Measurements from ENCODE around the gene OR51A2. TPM values are rescaled to one million over a fixed set of nuclear protein-coding genes. Genes with fewer than 3 reads are reported as not detected.

Gene OR51A2
- total and polyA plus RNA-seq, 2 of the 8 experiments (the other 6 are each of a cell fraction or from before 2014, with no cell fraction given) = not detected

- H3K23me2 ChIP-seq (ENCODE audit: low read depth, low read length) = no peaks in the 10 kb centered on the region
- POLR2A ChIA-PET (ENCODE audit: partially characterized antibody) = no interaction called here
- H3K36me3 ChIP-seq (ENCODE audit: control insufficient read depth in 2 of 4, insufficient read depth in 4 of 4, low read length in 3 of 4) = no peaks in the 10 kb centered on the region
- no peaks in the 10 kb centered on the region for H3K79me1 ChIP-seq (ENCODE audit: low read depth, low read length)
- no peak overlapping the region for H3K27ac ChIP-seq (ENCODE audit: low read depth, low read length)
- FAIRE-seq (peak; percentile 69), DNase-seq (ENCODE audit: low read depth in 1 of 2, low spot score in 2 of 2) (peak; percentile 2 to 70)
- H3K18ac ChIP-seq (ENCODE audit: extremely low read depth, low read length) = no peak overlapping the region
- no peaks in the 10 kb centered on the region for H3K4me1 ChIP-seq (replicated peaks in 1 of 4; ENCODE audit: control insufficient read depth in 3 of 4, insufficient read depth in 4 of 4, low read length in 3 of 4)
- no peak overlapping the region for H2AFZ ChIP-seq (ENCODE audit: low read length)
- TF ChIP-seq TCF12 (IDR thresholded peaks at IDR 0.05; ENCODE audit: low read depth, low read length) (no peak), SUZ12 (IDR thresholded peaks at IDR 0.05; ENCODE audit: low read length) (no peak), CREB1 (IDR thresholded peaks at IDR 0.05) (no peak), RAD21 (IDR thresholded peaks at IDR 0.05 in 1 of 2, conservative IDR thresholded peaks at IDR 0.05 in 1 of 2; ENCODE audit: low read depth in 2 of 2, low read length in 2 of 2) (peak; percentile 83 to 84), CHD1 (IDR thresholded peaks at IDR 0.05; ENCODE audit: low read depth, low read length) (no peak), CTCF (IDR thresholded peaks at IDR 0.05; ENCODE audit: control extremely low read depth in 1 of 3, insufficient read depth in 1 of 3, low read depth in 1 of 3, low read length in 3 of 3) (peak in 2 of 3 experiments; percentile 65 to 71; a peak in 3 of 4 replicates)
- H2BK12ac ChIP-seq (ENCODE audit: low read depth, low read length) = no peak overlapping the region
- no peak overlapping the region for H4K5ac ChIP-seq (ENCODE audit: insufficient read length, low read depth, low read length)
- no peak overlapping the region for H3K23ac ChIP-seq (ENCODE audit: insufficient read length)
- H3K9me3 ChIP-seq (ENCODE audit: insufficient read depth in 2 of 2, low read depth in 1 of 2, low read length in 1 of 2) = no peaks in the 10 kb centered on the region
- no peak overlapping the region for H2BK5ac ChIP-seq (ENCODE audit: low read depth, low read length)
- CTCF ChIA-PET (ENCODE audit: partially characterized antibody) = interaction anchor here (0.7 to 3.4 kb wide), 11 partner anchors 9 to 398 kb away, joined by 3 to 21 read pairs (median 4); partner anchors contain the start of gene OR51D1
- H3K56ac ChIP-seq (replicated peaks; ENCODE audit: insufficient read length, low read depth, low read length) = no peak overlapping the region
- no peak overlapping the region for H4K91ac ChIP-seq (replicated peaks; ENCODE audit: insufficient read length, low read length)
- H2AK5ac ChIP-seq (ENCODE audit: low read depth, low read length) = no peak overlapping the region
- no peaks in the 10 kb centered on the region for H4K20me1 ChIP-seq (replicated peaks in 1 of 2; ENCODE audit: control insufficient read depth in 1 of 2, insufficient read depth in 2 of 2, low read length in 2 of 2)
- no peak overlapping the region for H3K14ac ChIP-seq (ENCODE audit: insufficient read length)
- no peaks in the 10 kb centered on the region for H3K79me2 ChIP-seq (ENCODE audit: control insufficient read depth in 1 of 2, insufficient read depth in 2 of 2, low read length in 2 of 2)
- H2BK120ac ChIP-seq (replicated peaks; ENCODE audit: low read depth, low read length) = no peak overlapping the region
- H3K4ac ChIP-seq (replicated peaks; ENCODE audit: insufficient read length, low read depth, low read length) = no peak overlapping the region
- no peak overlapping the region for H3K4me3 ChIP-seq (ENCODE audit: extremely low read depth in 1 of 4, insufficient read depth in 2 of 4, low read depth in 3 of 4, low read length in 4 of 4)
- H3K27me3 ChIP-seq (replicated peaks in 1 of 4; ENCODE audit: control insufficient read depth in 3 of 4, extremely low read depth in 1 of 4, insufficient read depth in 3 of 4, low read length in 3 of 4) = no peaks in the 10 kb centered on the region
- H4K8ac ChIP-seq (ENCODE audit: extremely low read depth, insufficient read depth, low read length) = no peak overlapping the region
- H2BK20ac ChIP-seq (ENCODE audit: low read length) = no peak overlapping the region
- no peak overlapping the region for H2BK15ac ChIP-seq (ENCODE audit: low read length)
- 50% methylated on average over 6 of the region's 6 CpGs; no CpG with 5 or more reads in 1 of the 2 experiments for WGBS, 2 experiments (ENCODE audit: extremely low coverage in 1 of 2, insufficient coverage in 1 of 2, insufficient read length in 1 of 2, insufficient replicate concordance in 2 of 2, low coverage in 1 of 2, low lambda C conversion rate in 2 of 2, missing lambda C conversion rate in 1 of 2)
- H3K9ac ChIP-seq (replicated peaks in 1 of 4; ENCODE audit: extremely low read depth in 1 of 4, low read depth in 3 of 4, low read length in 3 of 4) = no peak overlapping the region
- no peak overlapping the region for H3K4me2 ChIP-seq (ENCODE audit: insufficient read depth in 1 of 2, low read depth in 2 of 2, low read length in 2 of 2)
Observed at GRCh38 chr11:5004424-5005274, 49.1 kb upstream of the OR51A2 start.
